ENCODE measurements around the gene ANXA5. TPM values are rescaled to one million over a fixed set of nuclear protein-coding genes. Genes with fewer than 3 reads are reported as not detected.

ANXA5 gene
- total and polyA plus RNA-seq, 9 of the 15 experiments (the other 6 are each of a cell fraction or from before 2014, with no cell fraction given), result 49.9 to 131 (median 84.5) TPM

DNA sequence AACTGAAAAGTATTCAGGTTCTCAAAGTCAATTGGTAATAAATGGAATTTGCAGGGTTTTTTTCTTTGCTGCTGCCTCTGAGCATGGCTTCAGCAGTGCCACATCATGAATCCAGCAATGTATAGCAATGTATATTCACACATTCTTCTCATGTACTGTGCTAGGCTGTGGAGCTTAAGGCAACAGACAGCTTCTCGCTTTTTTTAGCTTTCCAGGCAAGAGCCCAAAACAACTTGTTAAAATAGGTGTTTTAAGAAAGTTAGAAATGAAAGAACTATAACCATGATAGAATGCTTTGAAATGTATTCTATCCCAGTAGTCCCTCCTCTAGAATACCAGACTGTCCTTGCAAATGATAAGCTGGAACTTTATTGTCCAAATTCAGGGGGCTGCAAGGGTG lies 37.8 kb upstream of the ANXA5 start:
- DNase-seq (ENCODE audit: extremely low read depth in 1 of 4, low spot score in 3 of 4) (no peak), FAIRE-seq (no peak), ATAC-seq (no peak)
- Histone ChIP-seq H3K79me2 (ENCODE audit: control insufficient read depth, insufficient read depth, low read length) (no peaks in the 10 kb centered on the region), H3K36me3 (ENCODE audit: control insufficient read depth, insufficient read depth, low read length) (no peaks in the 10 kb centered on the region), H3K4me3 (no peak overlapping the region), H3K4me2 (ENCODE audit: insufficient read depth, low read length) (no peak overlapping the region), H3K9ac (ENCODE audit: insufficient read depth in 1 of 2, low read depth in 2 of 2, low read length in 2 of 2) (no peak overlapping the region), H3K27ac (ENCODE audit: extremely low read depth, low read depth, low read length) (no peak overlapping the region), H2AFZ (ENCODE audit: low read depth, low read length) (no peak overlapping the region), H3K4me1 (replicated peaks in 1 of 2; ENCODE audit: control insufficient read depth in 2 of 2, insufficient read depth in 2 of 2, low read length in 2 of 2) (no peaks in the 10 kb centered on the region), H4K20me1 (replicated peaks; ENCODE audit: control insufficient read depth, insufficient read depth, low read length) (no peaks in the 10 kb centered on the region), H3K9me1 (ENCODE audit: control insufficient read depth, insufficient read depth, low read length) (no peaks in the 10 kb centered on the region), H3K9me3 (replicated peaks; ENCODE audit: control insufficient read depth, insufficient read depth, low read depth, low read length) (no peaks in the 10 kb centered on the region), H3K27me3 (ENCODE audit: control insufficient read depth in 2 of 2, insufficient read depth in 2 of 2, low read length in 2 of 2) (peaks cover 7 to 13% of the 10 kb centered on the region in 2 experiments; a peak in 4 of 5 replicates)
- TF ChIP-seq SIRT6 (IDR thresholded peaks at IDR 0.05; ENCODE audit: low read depth, low read length) (no peak), SMARCA4 (IDR thresholded peaks at IDR 0.05) (no peak), SMC3 (conservative IDR thresholded peaks at IDR 0.05; ENCODE audit: insufficient read depth, low read depth, low read length) (no peak), ZSCAN32 (CRISPR knock-in tag; IDR thresholded peaks at IDR 0.05) (no peak), ZNF311 (CRISPR knock-in tag; IDR thresholded peaks at IDR 0.05) (no peak), HOXB6 (CRISPR knock-in tag; IDR thresholded peaks at IDR 0.05; ENCODE audit: borderline replicate concordance) (no peak)
- TF ChIP-seq, protein P1, sequence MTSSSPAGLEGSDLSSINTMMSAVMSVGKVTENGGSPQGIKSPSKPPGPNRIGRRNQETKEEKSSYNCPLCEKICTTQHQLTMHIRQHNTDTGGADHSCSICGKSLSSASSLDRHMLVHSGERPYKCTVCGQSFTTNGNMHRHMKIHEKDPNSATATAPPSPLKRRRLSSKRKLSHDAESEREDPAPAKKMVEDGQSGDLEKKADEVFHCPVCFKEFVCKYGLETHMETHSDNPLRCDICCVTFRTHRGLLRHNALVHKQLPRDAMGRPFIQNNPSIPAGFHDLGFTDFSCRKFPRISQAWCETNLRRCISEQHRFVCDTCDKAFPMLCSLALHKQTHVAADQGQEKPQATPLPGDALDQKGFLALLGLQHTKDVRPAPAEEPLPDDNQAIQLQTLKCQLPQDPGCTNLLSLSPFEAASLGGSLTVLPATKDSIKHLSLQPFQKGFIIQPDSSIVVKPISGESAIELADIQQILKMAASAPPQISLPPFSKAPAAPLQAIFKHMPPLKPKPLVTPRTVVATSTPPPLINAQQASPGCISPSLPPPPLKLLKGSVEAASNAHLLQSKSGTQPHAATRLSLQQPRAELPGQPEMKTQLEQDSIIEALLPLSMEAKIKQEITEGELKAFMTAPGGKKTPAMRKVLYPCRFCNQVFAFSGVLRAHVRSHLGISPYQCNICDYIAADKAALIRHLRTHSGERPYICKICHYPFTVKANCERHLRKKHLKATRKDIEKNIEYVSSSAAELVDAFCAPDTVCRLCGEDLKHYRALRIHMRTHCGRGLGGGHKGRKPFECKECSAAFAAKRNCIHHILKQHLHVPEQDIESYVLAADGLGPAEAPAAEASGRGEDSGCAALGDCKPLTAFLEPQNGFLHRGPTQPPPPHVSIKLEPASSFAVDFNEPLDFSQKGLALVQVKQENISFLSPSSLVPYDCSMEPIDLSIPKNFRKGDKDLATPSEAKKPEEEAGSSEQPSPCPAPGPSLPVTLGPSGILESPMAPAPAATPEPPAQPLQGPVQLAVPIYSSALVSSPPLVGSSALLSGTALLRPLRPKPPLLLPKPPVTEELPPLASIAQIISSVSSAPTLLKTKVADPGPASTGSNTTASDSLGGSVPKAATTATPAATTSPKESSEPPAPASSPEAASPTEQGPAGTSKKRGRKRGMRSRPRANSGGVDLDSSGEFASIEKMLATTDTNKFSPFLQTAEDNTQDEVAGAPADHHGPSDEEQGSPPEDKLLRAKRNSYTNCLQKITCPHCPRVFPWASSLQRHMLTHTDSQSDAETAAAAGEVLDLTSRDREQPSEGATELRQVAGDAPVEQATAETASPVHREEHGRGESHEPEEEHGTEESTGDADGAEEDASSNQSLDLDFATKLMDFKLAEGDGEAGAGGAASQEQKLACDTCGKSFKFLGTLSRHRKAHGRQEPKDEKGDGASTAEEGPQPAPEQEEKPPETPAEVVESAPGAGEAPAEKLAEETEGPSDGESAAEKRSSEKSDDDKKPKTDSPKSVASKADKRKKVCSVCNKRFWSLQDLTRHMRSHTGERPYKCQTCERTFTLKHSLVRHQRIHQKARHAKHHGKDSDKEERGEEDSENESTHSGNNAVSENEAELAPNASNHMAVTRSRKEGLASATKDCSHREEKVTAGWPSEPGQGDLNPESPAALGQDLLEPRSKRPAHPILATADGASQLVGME (CRISPR knock-in tag; IDR thresholded peaks at IDR 0.05), result no peak
- CTCF ChIA-PET (ENCODE audit: low intra/inter-chr PET ratio), result no interaction called here
- intact Hi-C loops (cut with micrococcal nuclease), result loop anchor here (10.0 kb wide), 1 partner anchor 1580 kb away; no protein-coding TSS in a partner anchor
- no TSS peak for BruUV-seq (replicated peaks)
- POLR2A ChIA-PET, result no interaction called here
- in situ Hi-C loops (cut with MboI), result loop anchor here (10.0 kb wide), 1 partner anchor 250 kb away; no protein-coding TSS in a partner anchor
- WGBS (ENCODE audit: insufficient coverage, low coverage, missing lambda C conversion rate), result 0% methylated on average over 1 of the region's 1 CpG
